Articular chondrocyte of knee joint (primary cell): ENCODE measurements around the gene REPS2. TPM values are rescaled to one million over a fixed set of nuclear protein-coding genes. Genes with fewer than 3 reads are reported as not detected.

Source experiments
- small RNA-seq: library from RNA; depleted of rRNA; stranded (forward); fragments of <200 nt; gene quantifications from one replicate; pipeline ENCODE3, GENCODE V24; 2012
- total RNA-seq: library from RNA; depleted of rRNA; stranded (reverse); fragments of >200 nt; gene quantifications from 2 replicates; pipeline ENCODE4 v1.2.3, GENCODE V29; 2012

REPS2 gene
- 0.52 and 0.54 TPM in 2 replicates for total RNA-seq

GRCh38 chrX:16946361-16946964, at the start of gene REPS2:
REPS2 (plus strand) TSS chrX:16946658; CDS start chrX:16946862, 204 bp downstream.

Small RNAs within 50 kb of the gene (small RNA-seq; reads per million reads assigned to genes)
- gene RF00019 (not detected), gene RF00190 (not detected)

Other genes with a start within 250 kb of the REPS2 start
- 8.8 and 10.7 TPM in 2 replicates for gene CTPS2, start 234.0 kb upstream of the REPS2 start, total RNA-seq
- gene SYAP1, start 227.0 kb upstream of the REPS2 start, total RNA-seq = 39.5 and 57.1 TPM in 2 replicates
- gene TXLNG, start 160.2 kb upstream of the REPS2 start, total RNA-seq = 7.2 and 12.2 TPM in 2 replicates
- 102 and 109 TPM in 2 replicates for gene RBBP7, start 76.3 kb upstream of the REPS2 start, total RNA-seq